Activated T-helper 1 cell treated with anti-CD3 and anti-CD28 coated beads, Interleukin-2, amount 50 U/mL, for 16 hours (primary cell): Measurements from ENCODE around the gene PIP5K1C.
"Not testable (repeated sequence)": the region's sequence is repeated elsewhere in the genome, so short reads cannot be mapped to it uniquely, and the experiment has no call there.

Source experiments
- DNase-seq, 2 donors: peaks; one replicate each; pipeline ENCODE4 v3.0.0-alpha.2; 2020; ENCODE audit warnings: low read depth in 1 of 2, low spot score in 1 of 2

PIP5K1C gene

DNA sequence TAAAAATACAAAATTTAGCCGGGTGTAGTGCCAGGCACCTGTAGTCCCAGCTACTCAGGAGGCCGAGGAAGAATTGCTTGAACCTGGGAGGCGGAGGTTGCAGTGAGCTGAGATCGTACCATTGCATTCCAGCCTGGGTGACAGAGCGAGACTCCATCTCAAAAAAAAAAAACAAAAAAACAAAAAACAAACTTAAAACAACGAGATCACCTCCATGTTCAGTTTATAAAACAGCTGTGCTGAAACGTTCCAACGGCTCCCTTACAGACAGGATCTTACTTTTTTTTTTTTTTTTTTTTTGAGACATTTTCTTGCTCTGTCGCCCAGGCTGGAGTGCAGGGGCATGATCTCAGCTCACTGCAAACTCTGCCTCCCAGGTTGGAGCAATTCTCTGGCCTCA is 71.5 kb downstream of the PIP5K1C start:
- DNase-seq = not testable (repeated sequence)

DNA sequence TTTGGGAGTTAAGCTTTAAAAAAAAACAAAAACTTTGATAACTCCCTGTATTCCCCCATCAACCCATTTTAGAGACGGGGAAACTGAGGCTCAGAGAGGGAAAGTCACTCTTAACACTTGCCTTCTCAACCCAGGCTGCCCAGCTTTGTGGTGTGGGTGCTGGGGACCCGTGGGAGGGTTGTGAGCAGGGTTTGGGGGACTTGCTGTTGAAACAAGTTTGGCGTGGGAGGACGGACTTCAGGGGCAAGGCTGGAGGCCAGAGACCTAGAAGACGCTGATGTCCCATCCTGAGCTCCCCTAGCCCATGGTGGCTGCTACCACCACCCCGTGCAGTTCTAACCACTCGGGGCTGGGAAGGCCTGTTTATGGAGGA is 72.9 kb downstream of the PIP5K1C start:
- DNase-seq = no peak

DNA sequence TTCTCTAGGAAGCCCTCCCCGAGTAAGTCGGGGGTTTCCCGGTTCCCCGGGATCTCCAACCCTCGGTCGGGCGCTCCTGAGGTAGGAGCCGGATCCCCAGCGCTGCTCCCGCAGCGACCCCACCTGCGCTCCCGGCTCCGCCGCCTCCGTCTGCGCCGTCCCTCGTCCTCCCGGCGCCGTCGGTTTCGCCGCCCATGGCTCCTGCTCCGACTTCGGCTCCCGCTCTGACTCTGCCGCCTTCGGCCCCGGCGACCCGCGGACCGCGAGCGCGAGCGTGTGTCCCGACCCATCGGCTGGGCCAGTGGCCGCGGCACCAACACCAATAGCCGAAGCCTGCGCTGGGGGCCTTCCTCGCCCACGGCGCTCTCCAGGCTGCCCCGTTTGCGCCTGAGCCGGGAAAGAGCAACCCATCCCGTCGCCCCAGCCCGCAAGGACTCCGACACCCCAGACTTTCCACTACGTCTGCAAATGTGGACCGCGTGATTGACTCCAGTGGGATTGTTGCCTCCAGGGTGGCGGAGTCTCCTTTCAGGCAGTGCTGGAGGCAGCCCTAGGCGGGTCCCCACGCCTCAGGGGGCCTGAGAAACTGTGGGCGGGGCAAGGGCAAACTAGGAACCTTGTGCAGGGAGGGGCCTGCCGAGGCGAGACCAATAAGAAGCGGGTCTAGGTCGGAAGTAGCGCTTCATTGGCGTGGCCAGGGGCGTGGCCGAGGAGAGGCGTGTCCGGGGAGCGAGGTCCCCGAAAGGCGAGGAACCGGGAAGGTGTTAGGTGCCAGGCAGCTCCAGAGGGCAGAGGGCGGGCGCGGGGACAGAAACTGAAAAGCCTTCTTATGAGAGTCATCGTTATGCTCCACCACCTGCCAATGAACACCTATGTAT is 73.6 kb downstream of the PIP5K1C start, which contains the start of gene CACTIN:
Gene CACTIN (minus strand): TSS at position 318 of the 878 bp plus-strand sequence. CDS start 28 bp downstream, at position 290.
- peak; percentile 96 for DNase-seq

DNA sequence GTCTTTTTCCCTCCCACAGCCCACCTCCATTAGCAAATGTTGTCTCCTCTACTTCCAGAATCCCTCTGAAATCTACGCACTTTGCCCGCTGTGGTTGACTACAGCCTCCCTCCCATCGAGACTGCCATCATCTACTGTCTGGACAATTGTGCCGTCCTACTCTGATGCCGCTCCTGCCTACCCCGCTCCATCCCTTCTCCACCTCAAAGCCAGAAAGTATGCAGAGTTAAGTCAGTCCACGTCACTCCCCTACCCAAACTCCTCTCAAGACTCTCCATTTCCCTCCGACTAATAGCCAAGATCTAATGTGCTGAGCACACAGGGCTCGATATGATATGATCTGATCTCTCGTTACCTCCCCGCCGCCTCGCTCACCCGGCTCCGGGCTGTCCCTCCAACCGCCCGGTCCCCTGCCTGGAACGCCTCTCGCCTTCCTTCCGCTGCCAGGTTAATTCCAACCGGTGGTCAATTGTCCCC is 74.2 kb downstream of the PIP5K1C start:
- DNase-seq = no peak

DNA sequence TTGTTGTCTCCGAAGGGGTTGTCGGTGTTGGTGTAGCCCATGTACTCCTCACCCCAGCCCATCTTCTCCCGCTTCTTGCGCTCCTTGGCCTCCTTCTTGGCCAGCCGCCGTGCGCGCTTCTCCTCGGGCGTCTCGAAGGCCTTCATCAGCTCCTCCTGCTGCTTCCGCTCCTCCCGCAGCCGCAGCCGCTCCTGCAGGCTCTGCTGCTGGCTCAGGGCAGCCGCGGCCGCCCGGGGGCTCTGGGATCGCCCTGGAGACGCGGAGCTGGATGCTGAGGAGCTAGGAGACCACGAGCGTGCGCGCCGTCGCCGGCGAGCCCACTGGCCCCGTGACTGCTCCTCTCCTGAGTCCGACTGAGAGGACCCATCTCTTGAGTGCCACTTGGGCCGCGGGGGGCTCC is 76.6 kb downstream of the PIP5K1C start:
- DNase-seq = no peak

DNA sequence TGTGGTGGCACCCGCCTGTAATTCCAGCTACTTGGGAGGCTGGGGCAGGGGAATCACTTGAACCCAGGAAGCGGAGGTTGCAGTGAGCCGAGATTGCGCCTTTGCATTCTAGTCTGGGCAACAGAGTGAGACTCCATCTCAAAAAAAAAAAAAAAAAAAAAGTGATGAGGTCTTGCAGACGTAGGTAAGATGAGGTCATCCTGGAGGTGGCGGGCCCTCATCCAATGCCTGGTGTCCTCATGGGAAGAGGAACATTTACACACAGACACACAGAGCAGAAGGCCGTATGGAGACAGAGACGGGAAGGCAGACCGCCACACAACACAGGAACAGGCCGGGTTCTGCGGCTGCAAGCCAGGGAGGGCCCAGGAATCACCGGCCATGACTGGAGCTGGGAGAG is 78.0 kb downstream of the PIP5K1C start:
- DNase-seq = no peak

DNA sequence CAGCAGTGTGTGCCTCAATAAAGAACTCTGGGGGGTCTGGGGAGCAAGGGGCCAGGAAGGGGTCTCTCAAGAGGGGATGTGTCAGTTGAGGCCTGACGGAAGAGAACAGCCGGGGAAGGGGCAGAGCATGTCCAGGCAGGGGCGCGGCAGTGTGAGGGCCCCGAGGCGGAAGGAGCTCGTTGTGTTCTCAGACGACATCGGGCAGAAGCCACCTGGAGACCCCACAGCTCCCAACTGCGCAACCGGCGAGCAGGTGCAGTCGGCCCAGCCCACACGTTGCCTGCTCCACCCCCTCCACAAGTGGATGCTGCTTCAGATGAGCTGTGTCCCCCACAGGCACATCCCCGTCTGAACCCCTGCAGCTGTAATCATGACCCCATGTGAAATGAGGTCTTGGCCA is 78.6 kb downstream of the PIP5K1C start:
- DNase-seq = no peak

DNA sequence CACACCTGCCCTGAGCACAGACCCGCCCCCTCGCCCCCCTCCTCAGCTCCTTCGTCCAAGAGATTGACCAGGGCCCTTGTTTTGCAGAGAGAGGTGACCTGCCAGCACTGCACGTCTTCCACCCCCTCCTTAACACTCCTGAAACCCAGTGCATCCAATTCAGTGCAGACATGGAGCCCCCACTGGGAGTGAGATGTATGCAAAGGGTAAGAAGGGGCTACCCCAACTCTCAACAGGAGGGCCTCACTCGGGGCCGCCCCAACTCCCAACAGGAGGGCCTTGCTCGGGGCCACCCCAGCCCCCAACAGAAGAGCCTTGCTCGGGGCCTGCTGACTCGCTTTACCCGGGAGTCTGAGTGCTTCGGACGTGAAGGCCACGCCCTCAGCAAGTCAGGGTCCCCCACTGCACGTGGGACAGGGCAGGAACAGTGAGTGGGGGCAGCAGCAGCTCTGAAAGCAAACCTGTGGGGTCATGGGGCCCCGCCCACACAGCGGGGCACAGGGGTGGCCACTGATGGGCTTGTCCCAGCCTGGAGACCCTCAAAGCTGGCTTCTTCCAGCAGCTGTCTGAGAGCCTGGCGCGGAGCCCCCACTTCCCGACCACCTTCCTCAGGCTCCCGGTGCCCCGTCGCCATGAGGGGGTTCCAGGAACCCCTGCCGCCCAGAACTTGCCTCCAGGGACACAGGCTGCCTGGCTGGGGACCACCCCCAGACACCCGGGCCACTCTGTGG is 79.3 kb downstream of the PIP5K1C start:
- DNase-seq = no peak

DNA sequence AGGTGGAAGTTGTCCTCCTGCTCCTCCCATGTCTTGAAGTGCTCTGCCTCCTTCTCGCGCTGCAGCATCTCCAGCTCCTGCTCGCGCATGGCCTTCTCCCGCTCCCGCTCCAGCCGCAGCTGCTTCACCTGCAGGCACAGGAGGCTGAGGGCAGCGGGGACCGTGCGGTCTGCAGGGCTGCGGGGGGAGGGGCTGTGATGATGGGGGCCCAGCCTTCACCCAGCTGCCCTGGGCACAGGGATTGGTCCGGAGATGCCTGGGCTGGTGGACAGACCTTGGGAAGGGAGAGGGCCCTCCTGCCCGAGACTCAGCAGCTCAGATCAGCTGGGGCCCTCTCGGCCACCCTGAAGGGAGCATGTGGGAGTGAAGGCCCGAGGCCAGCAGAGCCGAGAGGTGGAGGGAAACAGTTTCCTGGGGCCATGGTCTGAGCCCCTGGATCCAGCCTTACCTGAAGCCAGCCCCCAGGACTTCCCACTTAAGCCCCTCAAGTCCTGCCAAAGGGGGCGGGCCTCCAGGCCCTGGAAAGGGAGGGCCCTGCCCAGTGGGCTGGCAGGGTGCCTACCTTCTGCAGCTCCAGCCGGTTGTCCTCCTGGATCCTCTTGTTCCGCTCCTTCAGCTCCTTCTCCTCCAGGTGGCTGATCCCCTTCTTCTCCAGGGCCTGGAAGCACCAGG is 80.0 kb downstream of the PIP5K1C start:
- DNase-seq = no peak

DNA sequence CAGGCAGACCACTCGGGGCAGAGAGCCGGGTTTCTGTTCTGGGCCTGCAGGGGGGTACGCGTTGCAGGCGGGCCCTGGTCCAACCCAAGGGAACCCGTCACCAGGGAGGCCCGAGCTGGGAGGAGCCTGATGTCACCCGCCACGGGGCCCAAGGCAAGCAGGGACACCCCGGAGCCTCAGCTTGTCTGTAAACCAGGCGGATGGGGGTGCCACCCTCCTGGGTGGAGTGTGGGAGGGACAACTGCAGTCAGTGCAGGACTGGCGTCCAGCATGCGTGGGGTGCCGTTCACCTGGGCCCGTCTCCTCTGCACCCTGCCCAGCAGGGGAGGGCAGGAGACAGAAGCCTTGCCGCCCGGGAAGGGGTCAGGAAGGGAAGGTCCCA is 80.6 kb downstream of the PIP5K1C start:
- DNase-seq = no peak

DNA sequence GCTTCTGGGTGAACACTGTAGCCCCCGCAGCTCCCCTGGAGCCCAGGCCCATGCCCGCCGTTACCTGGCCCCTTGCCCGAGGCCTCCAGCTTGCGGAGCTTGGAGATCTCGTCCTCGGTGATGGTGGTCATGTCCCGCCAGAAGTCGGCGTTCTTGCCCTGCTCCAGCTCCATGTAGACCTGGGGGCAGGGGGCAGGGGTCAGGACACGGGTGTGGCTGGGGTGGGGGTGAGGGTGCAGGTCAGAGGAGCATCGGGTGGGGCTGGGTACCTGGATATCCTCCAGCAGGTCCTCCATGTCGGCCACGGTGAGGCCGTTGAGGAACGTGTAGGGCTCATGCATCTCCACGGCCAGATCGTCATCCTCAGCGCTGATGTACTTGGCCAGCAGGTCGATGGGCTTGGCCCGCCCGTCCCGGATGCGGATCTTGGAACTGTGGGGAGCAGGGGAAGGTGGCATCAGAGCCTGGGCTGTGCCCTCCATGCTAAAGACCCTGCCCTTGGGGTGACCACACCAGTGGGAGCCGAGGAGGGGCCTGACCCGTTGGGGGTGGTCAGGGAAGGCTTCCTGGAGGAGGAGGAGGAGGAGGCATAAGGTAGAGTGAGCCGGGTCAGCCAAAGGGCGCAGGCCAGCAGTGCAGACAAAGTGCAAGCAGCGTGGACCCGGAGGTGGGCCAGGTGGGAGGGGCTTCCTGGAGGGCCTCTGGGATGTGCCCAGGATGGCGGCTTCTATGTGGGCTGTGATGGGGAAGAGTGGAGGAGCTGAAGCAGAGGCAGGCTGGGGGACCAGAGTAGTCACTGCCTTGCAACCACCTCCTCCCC is 81.2 kb downstream of the PIP5K1C start:
- no peak for DNase-seq

DNA sequence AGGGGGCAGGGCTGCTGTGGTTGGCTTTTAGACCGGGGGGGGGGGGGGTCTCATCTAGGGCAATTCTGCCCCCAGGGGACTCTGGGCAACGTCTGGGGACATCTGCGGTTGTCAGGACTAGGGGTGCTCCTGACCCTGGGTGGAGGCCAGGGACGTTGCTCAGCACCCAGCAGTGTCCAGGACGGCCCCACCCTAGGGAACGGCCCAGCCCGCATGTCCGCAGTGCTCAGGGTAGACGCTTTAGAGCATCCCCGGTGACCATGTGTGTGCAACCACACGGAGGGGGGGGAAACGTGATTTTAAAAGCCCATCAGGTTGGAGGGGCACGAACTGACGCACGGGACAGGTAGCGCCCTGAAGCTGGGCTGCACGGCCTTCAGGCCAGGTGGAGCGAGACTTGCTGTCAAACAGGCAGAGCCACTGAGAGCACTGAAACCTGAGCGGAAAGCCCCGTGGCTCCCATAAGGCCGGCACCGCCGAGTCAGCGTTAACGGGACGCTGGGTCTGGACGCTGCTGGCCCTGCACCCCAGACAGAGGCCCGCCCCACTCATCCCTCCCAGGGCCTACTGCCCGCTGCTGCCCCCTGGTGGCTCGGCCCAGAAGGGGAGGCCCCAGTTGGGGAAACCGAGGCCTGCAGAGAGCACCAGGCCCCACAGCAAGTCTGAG is 82.0 kb downstream of the PIP5K1C start:
- DNase-seq = peak in 1 of 2 donors; percentile 35

DNA sequence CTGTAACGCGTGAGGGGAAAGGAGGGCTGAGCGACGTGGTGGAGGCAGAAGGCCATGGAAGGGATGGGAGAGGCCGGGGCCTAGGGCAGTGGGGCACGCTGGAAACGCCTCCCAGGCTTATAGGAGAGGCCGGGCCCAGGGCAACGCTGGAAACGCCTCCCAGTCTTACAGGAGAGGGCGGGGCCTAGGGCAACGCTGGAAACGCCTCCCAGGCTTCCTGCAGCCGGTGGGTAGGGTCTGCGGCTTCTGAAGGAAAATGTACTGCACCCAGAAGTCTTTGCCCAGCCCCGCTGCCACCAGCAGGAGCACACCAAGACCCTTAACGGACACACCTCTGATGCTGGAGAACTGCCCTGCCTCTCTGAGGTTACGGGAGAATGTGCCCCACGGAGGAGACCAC is 82.8 kb downstream of the PIP5K1C start:
- DNase-seq = no peak

DNA sequence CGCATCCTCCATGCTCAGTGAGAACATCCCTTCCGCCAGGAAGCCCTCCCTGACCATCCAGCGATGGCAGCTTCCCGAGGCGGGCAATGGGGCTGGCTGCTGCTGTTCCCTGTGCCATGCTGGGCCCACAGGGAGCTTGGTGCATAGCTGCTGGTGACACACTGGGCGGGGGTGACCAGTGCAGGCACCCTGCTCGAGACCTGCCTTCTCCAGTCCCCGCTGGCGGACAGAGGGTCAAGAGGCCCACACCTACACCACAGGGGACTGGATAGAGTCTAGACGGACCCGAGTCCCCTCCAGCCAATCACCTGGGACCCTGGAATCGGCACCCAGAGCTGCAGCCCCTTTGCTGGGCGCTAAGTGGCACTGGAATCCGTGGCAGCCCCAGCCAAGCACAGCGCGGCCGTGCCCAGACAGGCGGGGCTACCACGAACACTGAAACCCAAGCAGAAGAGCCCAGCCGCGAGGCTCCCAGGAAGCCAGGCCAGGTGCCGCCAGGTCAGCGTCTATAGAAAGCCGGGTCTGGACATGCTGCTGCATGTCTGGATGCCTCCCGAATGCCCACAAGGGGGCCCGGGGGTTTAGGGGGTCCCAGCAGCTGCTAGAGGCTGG is 84.6 kb downstream of the PIP5K1C start:
- no peak for DNase-seq

DNA sequence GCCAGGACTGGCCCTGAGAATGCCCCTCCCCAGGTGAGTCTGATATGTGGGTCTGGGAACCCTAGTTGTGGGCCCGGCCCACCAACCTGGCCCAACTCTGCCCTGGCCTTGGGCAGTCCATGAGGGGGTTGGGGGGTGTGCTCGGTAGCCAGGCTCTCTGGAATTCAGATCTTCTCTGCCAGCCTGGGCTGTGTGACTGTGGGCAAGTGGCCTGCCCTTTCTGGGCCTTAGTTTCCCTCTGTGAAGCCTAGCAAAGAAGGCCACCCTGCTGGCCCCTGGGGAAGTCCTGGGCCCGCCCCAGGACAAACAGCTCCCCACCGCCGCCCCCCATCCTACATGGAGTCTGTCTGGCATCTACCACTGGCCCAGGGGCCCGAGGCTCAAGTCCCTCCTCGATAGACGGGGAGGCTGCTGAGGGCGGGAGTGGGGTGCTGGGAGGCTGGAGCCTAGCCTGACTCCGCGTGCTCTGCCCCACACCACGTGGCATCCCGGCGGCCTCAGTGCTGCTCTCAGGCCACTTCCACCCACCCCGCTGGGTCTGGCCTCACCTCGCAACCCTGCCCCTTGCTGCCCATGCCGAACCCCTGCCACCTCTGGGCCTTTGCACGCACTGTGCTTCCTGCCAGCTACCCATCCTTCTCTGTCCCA is 85.3 kb downstream of the PIP5K1C start:
- no peak for DNase-seq

DNA sequence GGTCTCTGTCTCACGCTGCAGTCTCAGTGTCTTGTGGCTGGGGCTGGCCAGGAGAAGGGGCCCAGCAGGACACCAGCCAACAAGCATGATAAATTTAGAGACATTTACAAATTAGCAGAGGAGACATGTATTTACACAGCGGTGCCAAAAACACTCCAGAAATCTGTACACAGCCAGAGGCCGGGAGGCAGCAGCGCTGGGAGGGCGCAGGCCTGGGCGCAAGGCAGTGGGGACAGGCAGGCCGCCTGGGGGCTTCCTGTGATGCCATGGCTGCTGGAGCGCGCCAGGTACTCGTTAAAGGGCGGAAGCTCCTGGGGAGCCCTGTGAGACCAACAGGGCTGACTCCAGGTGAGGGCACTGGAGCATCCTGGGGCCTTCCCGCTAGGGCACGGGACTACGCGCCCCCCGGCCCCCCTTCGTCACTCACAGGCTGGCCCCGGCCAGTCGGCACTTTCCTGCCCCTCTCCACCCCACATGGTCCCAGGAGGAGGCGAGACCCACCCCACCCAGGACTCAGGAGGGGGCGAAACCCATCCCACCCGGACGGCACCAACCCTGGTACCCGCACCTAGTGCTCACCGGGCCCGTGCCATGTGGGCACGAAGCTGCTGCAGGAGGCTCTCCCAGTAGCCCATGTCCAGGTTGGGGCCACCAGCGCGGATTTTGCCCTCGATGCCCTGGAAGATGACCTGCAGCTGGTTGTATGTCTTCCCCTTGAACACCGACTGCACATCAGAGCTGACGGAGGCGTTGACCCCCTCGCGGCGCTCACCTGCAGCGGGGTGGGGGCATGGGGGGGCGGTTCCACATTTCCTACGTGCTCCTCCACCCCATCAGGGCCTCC is 86.2 kb downstream of the PIP5K1C start:
- no peak for DNase-seq

DNA sequence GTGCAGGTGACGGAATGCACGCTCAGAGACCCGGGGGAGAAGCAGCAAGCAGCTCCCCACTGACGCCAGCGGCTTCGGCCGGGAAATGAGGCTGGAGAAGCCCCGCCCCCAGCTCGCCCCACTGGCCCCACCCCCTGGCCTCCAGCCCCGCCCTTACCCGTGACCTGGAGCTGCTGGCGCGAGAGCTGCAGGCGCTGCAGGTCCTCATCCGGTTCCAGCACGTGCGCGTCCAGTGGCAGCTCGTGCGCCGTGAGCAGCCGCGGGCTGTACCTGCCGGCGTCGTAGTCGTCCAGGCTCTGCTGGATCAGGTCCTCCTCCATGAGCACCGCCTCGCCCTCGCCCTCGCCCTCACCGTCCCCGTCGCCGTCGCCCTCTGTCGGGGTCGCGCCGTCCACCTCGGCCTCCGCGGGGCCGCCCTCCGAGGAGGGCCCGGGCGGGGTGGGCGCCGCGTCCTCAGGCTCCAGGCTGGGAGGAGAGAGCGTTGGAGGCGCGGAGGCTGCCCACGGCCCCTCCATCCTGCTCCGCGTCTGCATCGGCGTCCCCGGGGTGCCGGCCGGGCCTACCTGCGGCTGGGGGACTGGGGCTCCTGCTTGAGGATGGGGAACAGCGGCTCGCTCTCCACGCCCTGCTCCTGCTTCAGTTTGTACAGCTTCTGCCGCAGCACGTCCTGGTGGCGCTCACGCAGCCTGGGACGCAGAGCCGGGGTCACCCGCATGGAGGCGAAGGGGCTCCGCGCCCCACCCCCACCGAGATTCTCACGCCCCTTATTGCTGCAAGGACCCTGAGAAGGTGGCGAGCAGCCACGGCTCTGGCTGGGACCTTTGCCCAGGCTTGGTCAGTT is 87.1 kb downstream of the PIP5K1C start:
- DNase-seq = no peak

DNA sequence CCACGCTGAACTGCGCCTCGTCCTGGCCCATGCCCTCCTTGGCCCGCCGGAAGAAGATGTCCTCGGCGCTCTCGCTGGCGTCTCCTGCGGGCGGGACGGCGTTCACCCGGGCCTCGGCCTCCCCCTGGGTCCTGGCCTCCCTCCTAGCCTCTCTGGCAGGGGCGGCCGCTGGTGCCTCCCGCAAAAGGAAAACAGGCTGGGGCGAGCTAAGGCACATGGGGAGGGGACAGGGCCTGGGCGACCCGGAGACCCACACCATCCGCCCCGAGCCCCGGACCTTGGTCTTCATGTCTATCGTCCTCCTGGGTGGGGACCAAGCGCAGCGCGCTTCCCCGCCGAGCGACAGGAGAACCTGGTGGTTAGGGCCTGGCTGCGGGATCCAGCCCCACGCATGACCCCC is 87.9 kb downstream of the PIP5K1C start:
- DNase-seq = no peak
